ENCODE data around the gene TOR1B. TPM values are rescaled to one million over a fixed set of nuclear protein-coding genes. Genes with fewer than 3 reads are reported as not detected.

Gene TOR1B
- total RNA-seq, 1 donor from 2014 or later = 32.1 TPM

GRCh38 chr9:129822898-129823541 lies 20.0 kb downstream of the TOR1B start:
- H3K9me3 Mint-ChIP-seq (ENCODE audit: unreplicated experiment) = no peaks in the 10 kb centered on the region
- DNase-seq (ENCODE audit: extremely low spot score, unreplicated experiment) = no peak
- H3K4me1 Mint-ChIP-seq (ENCODE audit: unreplicated experiment) = peaks cover 9% of the 10 kb centered on the region
- H3K27me3 Mint-ChIP-seq (ENCODE audit: unreplicated experiment) = no peaks in the 10 kb centered on the region
- H3K36me3 Mint-ChIP-seq (ENCODE audit: unreplicated experiment) = peaks cover 25% of the 10 kb centered on the region
- TF ChIP-seq CTCF (IDR thresholded peaks at IDR 0.05) = no peak
- H3K4me3 Mint-ChIP-seq (ENCODE audit: unreplicated experiment) = peak overlapping the region; percentile 79
- peak overlapping the region; percentile 72 for H3K27ac Mint-ChIP-seq (ENCODE audit: unreplicated experiment)

DNA sequence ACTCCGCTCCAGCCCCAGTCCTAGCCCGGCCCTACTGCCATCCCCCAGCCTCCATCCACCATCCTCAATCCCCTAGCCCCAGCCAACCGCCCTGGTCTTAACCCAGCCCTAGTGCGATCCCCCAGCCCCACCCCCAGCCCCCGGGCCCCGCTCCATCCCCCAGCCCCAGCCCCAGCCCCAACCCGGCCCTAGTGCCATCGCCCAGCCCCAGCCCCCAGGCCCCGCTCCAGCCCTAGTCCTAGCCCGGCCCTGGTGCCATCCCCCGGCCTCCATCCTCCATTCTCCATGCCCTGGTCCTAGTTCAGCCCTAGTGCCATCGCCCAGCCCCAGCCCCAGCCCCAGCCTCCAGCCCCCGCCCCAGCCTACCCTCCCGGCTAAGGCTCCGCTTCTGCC lies 20.6 kb downstream of the TOR1B start:
- H3K4me1 Mint-ChIP-seq (ENCODE audit: unreplicated experiment) = peaks cover 9% of the 10 kb centered on the region
- TF ChIP-seq CTCF (IDR thresholded peaks at IDR 0.05) = no peak
- H3K4me3 Mint-ChIP-seq (ENCODE audit: unreplicated experiment) = peak overlapping the region; percentile 79
- H3K27ac Mint-ChIP-seq (ENCODE audit: unreplicated experiment) = peak overlapping the region; percentile 44
- H3K9me3 Mint-ChIP-seq (ENCODE audit: unreplicated experiment) = no peaks in the 10 kb centered on the region
- no peaks in the 10 kb centered on the region for H3K27me3 Mint-ChIP-seq (ENCODE audit: unreplicated experiment)
- H3K36me3 Mint-ChIP-seq (ENCODE audit: unreplicated experiment) = peaks cover 25% of the 10 kb centered on the region
- no peak for DNase-seq (ENCODE audit: extremely low spot score, unreplicated experiment)

GRCh38 chr9:129823935-129824601 lies 21.1 kb downstream of the TOR1B start, which contains the start of gene TOR1A:
Gene TOR1A, minus strand, starts transcription at chr9:129824136. Its CDS starts 51 bp downstream, at chr9:129824085.
- no peaks in the 10 kb centered on the region for H3K27me3 Mint-ChIP-seq (ENCODE audit: unreplicated experiment)
- H3K4me3 Mint-ChIP-seq (ENCODE audit: unreplicated experiment) = peak within 1 kb of the TSS; percentile 79
- H3K36me3 Mint-ChIP-seq (ENCODE audit: unreplicated experiment) = peaks cover 20% of the 10 kb centered on the region
- no peak for TF ChIP-seq CTCF (IDR thresholded peaks at IDR 0.05)
- peaks cover 9% of the 10 kb centered on the region for H3K4me1 Mint-ChIP-seq (ENCODE audit: unreplicated experiment)
- H3K27ac Mint-ChIP-seq (ENCODE audit: unreplicated experiment) = peak within 1 kb of the TSS; percentile 72
- no peaks in the 10 kb centered on the region for H3K9me3 Mint-ChIP-seq (ENCODE audit: unreplicated experiment)
- DNase-seq (ENCODE audit: extremely low spot score, unreplicated experiment) = peak; percentile 97

- Mint-ChIP-seq H3K4me3 (ENCODE audit: unreplicated experiment) (no peak overlapping the region), H3K9me3 (ENCODE audit: unreplicated experiment) (no peaks in the 10 kb centered on the region), H3K27ac (ENCODE audit: unreplicated experiment) (no peak overlapping the region), H3K36me3 (ENCODE audit: unreplicated experiment) (peaks cover 32% of the 10 kb centered on the region), H3K27me3 (ENCODE audit: unreplicated experiment) (no peaks in the 10 kb centered on the region), H3K4me1 (ENCODE audit: unreplicated experiment) (peaks cover 9% of the 10 kb centered on the region)
- no peak for DNase-seq (ENCODE audit: extremely low spot score, unreplicated experiment)
- TF ChIP-seq CTCF (IDR thresholded peaks at IDR 0.05) = no peak
Observed at GRCh38 chr9:129826344-129826743, 23.4 kb downstream of the TOR1B start.

DNA sequence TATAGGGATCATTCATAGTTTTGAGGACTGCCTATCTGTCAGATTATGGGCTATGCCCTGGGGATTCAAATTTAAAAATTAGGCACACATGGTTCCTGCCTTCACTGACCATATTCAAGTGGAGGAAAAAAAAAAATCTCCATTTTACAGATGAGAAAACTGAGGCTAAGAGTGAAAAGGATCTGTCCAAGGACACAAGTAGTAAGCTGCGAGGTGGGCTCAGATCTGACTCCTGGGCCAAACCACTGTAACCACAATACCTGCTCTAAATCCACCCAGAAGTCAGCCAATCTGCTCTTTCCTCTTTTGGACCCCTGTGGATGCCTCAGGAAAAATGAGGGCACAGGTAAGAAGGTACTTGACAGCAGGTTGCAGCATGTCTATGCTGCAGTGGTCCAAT lies 23.8 kb downstream of the TOR1B start:
- H3K36me3 Mint-ChIP-seq (ENCODE audit: unreplicated experiment) = peaks cover 35% of the 10 kb centered on the region
- peaks cover 9% of the 10 kb centered on the region for H3K4me1 Mint-ChIP-seq (ENCODE audit: unreplicated experiment)
- no peak for DNase-seq (ENCODE audit: extremely low spot score, unreplicated experiment)
- H3K27me3 Mint-ChIP-seq (ENCODE audit: unreplicated experiment) = no peaks in the 10 kb centered on the region
- no peaks in the 10 kb centered on the region for H3K9me3 Mint-ChIP-seq (ENCODE audit: unreplicated experiment)
- no peak overlapping the region for H3K4me3 Mint-ChIP-seq (ENCODE audit: unreplicated experiment)
- no peak for TF ChIP-seq CTCF (IDR thresholded peaks at IDR 0.05)
- H3K27ac Mint-ChIP-seq (ENCODE audit: unreplicated experiment) = no peak overlapping the region
